ENCODE results near the gene IL1A. TPM values are rescaled to one million over a fixed set of nuclear protein-coding genes. Genes with fewer than 3 reads are reported as not detected.

IL1A gene
- total RNA-seq, 1 experiment from 2014 or later: 0.11 TPM

DNA sequence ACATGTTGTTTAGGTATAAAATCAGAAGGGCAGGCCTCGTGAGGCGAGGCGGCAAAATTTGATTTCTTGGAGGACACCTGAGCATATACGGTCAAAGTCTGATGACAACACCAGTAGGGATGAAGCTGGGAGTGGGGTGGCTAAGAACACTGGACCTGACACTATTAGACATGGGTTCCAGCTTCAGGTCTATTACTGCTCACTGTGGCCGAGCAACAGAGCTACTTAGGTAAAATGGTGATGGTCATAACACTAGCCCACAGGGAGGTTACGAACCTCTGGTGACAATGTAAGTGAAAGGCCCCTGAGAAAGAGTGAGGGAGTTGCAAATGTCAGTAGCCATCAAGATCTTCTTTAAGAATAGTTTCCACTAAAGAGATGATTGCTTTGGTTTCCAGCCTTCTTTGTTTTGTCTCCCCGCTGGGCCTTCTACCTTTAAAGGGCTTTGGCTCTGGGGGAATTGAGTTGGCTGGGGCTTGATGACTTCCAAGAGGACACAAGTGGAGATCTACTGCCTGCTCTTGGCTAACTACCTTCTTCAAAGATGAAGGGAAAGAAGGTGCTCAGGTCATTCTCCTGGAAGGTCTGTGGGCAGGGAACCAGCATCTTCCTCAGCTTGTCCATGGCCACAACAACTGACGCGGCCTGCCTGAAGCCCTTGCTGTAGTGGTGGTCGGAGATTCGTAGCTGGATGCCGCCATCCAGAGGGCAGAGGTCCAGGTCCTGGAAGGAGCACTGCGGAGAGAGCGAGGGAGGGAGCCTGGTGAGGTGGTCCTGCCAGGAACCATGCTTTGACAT, 48.7 kb upstream of the IL1A start:
- ChIA-PET CTCF (no interaction called here), POLR2A (ENCODE audit: unreplicated experiment) (interaction anchor here (0.6 kb wide), 2 partner anchors 18 to 34 kb away, joined by 3 to 4 read pairs; no protein-coding TSS in a partner anchor)
- H3K4me3 ChIP-seq (ENCODE audit: low read length): no peak overlapping the region

DNA sequence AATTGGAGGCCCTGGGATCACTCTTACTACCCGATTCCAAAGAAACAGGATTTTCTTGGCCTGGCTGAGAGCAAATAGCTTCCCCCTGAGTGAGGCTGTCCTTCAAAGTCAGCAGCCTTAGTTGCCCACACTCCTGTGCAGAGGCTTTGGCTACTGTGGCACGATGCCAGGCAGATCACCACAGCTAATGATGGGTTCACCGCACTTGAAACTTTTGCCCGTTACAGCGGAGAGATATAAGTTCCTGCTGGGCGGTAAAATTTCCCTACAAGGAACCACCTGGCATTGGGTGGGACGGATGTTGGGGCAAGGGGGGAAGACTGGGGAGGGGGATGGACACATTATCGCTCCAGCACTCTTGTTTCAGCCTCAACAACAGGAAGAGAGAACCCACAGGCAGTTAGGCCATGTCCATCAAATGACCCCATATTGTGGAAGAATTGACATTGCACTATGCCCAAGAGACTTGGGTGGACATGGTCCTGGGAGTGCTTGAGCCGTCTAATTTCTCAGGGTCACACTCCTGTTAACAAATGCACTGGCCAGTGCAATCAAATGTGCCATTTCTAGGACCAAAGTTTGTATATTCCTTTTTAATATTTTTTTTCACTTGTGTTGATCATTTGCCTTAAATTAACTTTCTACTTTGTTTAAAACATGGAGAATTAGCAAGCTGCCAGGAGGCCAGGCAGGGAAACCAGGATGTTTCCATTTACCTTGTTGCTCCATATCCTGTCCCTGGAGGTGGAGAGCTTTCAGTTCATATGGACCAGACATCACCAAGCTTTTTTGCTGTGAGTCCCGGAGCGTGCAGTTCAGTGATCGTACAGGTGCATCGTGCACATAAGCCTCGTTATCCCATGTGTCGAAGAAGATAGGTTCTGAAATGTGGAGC, 47.9 kb upstream of the IL1A start:
- peaks cover 9% of the 10 kb centered on the region for H3K36me3 ChIP-seq (ENCODE audit: low read depth, low read length)
- H3F3A ChIP-seq (ENCODE audit: low read length, unreplicated experiment): peaks cover 7% of the 10 kb centered on the region
- no peaks in the 10 kb centered on the region for H3K9me3 ChIP-seq (ENCODE audit: low read length)
- ChIA-PET CTCF (no interaction called here), POLR2A (ENCODE audit: unreplicated experiment) (no interaction called here)
- no peak overlapping the region for H3K4me3 ChIP-seq (ENCODE audit: low read length)
- H3K9ac ChIP-seq (ENCODE audit: low read length): no peak overlapping the region
- TF ChIP-seq EZH2phosphoT487 (IDR thresholded peaks at IDR 0.05; ENCODE audit: borderline replicate concordance, low read length): no peak
- TF ChIP-seq EZH2 (IDR thresholded peaks at IDR 0.05; ENCODE audit: low read length, unreplicated experiment): no peak
- TF ChIP-seq, protein P1, sequence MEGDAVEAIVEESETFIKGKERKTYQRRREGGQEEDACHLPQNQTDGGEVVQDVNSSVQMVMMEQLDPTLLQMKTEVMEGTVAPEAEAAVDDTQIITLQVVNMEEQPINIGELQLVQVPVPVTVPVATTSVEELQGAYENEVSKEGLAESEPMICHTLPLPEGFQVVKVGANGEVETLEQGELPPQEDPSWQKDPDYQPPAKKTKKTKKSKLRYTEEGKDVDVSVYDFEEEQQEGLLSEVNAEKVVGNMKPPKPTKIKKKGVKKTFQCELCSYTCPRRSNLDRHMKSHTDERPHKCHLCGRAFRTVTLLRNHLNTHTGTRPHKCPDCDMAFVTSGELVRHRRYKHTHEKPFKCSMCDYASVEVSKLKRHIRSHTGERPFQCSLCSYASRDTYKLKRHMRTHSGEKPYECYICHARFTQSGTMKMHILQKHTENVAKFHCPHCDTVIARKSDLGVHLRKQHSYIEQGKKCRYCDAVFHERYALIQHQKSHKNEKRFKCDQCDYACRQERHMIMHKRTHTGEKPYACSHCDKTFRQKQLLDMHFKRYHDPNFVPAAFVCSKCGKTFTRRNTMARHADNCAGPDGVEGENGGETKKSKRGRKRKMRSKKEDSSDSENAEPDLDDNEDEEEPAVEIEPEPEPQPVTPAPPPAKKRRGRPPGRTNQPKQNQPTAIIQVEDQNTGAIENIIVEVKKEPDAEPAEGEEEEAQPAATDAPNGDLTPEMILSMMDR (conservative IDR thresholded peaks at IDR 0.05; ENCODE audit: low read depth, low read length): no peak
- peaks cover 18% of the 10 kb centered on the region for H3K79me2 ChIP-seq (ENCODE audit: low read length)
- H3K27me3 ChIP-seq (ENCODE audit: low read length): no peaks in the 10 kb centered on the region
- H3K27ac ChIP-seq (ENCODE audit: low read length): no peak overlapping the region
- ATAC-seq (no peak), DNase-seq (no peak)
- no peaks in the 10 kb centered on the region for H4K20me1 ChIP-seq (ENCODE audit: low read length)
- no peak overlapping the region for H2AFZ ChIP-seq (ENCODE audit: low read length)
- peaks cover 31% of the 10 kb centered on the region for H3K4me1 ChIP-seq (ENCODE audit: insufficient read depth, low read length)
- no peaks in the 10 kb centered on the region for H3K9me2 ChIP-seq (replicated peaks; ENCODE audit: low read length)
- no TSS peak for BruUV-seq (replicated peaks)
- intact Hi-C loops (cut with micrococcal nuclease): no loop called here
- no peak overlapping the region for H3K4me2 ChIP-seq (ENCODE audit: low read length)

More for the DNA sequence above, 48.7 kb upstream of the IL1A start:
- Histone ChIP-seq H3K36me3 (ENCODE audit: low read depth, low read length) (peaks cover 9% of the 10 kb centered on the region), H3K9ac (ENCODE audit: low read length) (no peak overlapping the region), H3K27me3 (ENCODE audit: low read length) (no peaks in the 10 kb centered on the region), H3K79me2 (ENCODE audit: low read length) (peaks cover 18% of the 10 kb centered on the region), H3K4me2 (ENCODE audit: low read length) (no peak overlapping the region), H3K9me3 (ENCODE audit: low read length) (no peaks in the 10 kb centered on the region), H3K4me1 (ENCODE audit: insufficient read depth, low read length) (peaks cover 35% of the 10 kb centered on the region), H3F3A (ENCODE audit: low read length, unreplicated experiment) (peaks cover 7% of the 10 kb centered on the region), H3K9me2 (replicated peaks; ENCODE audit: low read length) (no peaks in the 10 kb centered on the region), H4K20me1 (ENCODE audit: low read length) (no peaks in the 10 kb centered on the region), H3K27ac (ENCODE audit: low read length) (no peak overlapping the region), H2AFZ (ENCODE audit: low read length) (no peak overlapping the region)
- intact Hi-C loops (cut with micrococcal nuclease): no loop called here
- TF ChIP-seq, protein P1 (conservative IDR thresholded peaks at IDR 0.05; ENCODE audit: low read depth, low read length): no peak
- no peak for TF ChIP-seq EZH2 (IDR thresholded peaks at IDR 0.05; ENCODE audit: low read length, unreplicated experiment)
- TF ChIP-seq EZH2phosphoT487 (IDR thresholded peaks at IDR 0.05; ENCODE audit: borderline replicate concordance, low read length): no peak
- BruUV-seq (replicated peaks): no TSS peak
- DNase-seq (no peak), ATAC-seq (no peak)
